GM23338 (cell line): ENCODE data around the gene ARPP21. TPM values are rescaled to one million over a fixed set of nuclear protein-coding genes. Genes with fewer than 3 reads are reported as not detected.

Experiments used
- ATAC-seq: fragments of 200-7000 bp; cut with Tn5 transposase; 3 replicates; pipeline ENCODE4 v1.9.1; 2020
- DNase-seq: peaks from one replicate; pipeline ENCODE4 v3.0.0-alpha.2; 2015; ENCODE audit warnings: low spot score
- H2AFZ ChIP-seq: fragments of 200-600 bp; sonication (generic); 2 replicates; pipeline ENCODE4 v1.8.0; 2016; ENCODE audit warnings: antibody characterized with exemption, mild to moderate bottlenecking, moderate library complexity
- H3F3A ChIP-seq: fragments of 200-600 bp; sonication (generic); replicated peaks from 2 replicates; pipeline ENCODE4 v1.8.0; 2017; ENCODE audit warnings: antibody characterized with exemption, mixed run types, low read depth
- H3K27ac ChIP-seq: fragments of 200-600 bp; sonication (generic); 2 replicates; pipeline ENCODE4 v1.6.1; 2016; ENCODE audit warnings: low read depth
- H3K27me3 ChIP-seq: fragments of 200-600 bp; sonication (generic); 2 replicates; pipeline ENCODE4 v1.8.0; 2016; ENCODE audit warnings: mild to moderate bottlenecking, mixed run types, moderate library complexity; ENCODE audit not compliant: insufficient read depth
- H3K36me3 ChIP-seq: fragments of 200-600 bp; sonication (generic); 2 replicates; pipeline ENCODE4 v1.8.0; 2016; ENCODE audit warnings: mild to moderate bottlenecking; ENCODE audit not compliant: insufficient read depth
- H3K4me1 ChIP-seq: fragments of 200-600 bp; sonication (generic); 2 replicates; pipeline ENCODE4 v1.8.0; 2016; ENCODE audit warnings: mild to moderate bottlenecking, moderate library complexity; ENCODE audit not compliant: insufficient read depth
- H3K4me2 ChIP-seq: fragments of 200-600 bp; sonication (generic); 2 replicates; pipeline ENCODE4 v1.7.1; 2017; ENCODE audit warnings: mixed run types
- H3K4me3 ChIP-seq: fragments of 200-600 bp; sonication (generic); 2 replicates; pipeline ENCODE4 v1.6.1; 2016; ENCODE audit warnings: mixed run types
- H3K79me2 ChIP-seq: fragments of 200-600 bp; sonication (generic); replicated peaks from 2 replicates; pipeline ENCODE4 v1.8.0; 2017; ENCODE audit warnings: mild to moderate bottlenecking; ENCODE audit not compliant: insufficient read depth
- H3K9me2 ChIP-seq: fragments of 200-600 bp; sonication (generic); 2 replicates; pipeline ENCODE4 v1.8.0; 2017; ENCODE audit not compliant: insufficient read depth
- H4K20me1 ChIP-seq: fragments of 200-600 bp; sonication (generic); replicated peaks from 2 replicates; pipeline ENCODE4 v1.8.0; 2017; ENCODE audit warnings: mild to moderate bottlenecking; ENCODE audit not compliant: insufficient read depth
- H3K27ac Mint-ChIP-seq: 2 replicates; pipeline ENCODE4 v1.8.0; 2020; ENCODE audit warnings: inconsistent platforms, mild to moderate bottlenecking, moderate library complexity, mixed read lengths
- H3K27me3 Mint-ChIP-seq: 3 replicates; pipeline ENCODE4 v1.8.0; 2022; ENCODE audit warnings: low read depth, mild to moderate bottlenecking, moderate library complexity, mixed read lengths, inconsistent platforms; ENCODE audit not compliant: insufficient read depth, poor library complexity
- H3K36me3 Mint-ChIP-seq: 3 replicates; pipeline ENCODE4 v1.8.0; 2021; ENCODE audit warnings: low read depth, mild to moderate bottlenecking, inconsistent platforms, moderate library complexity, mixed read lengths
- H3K4me1 Mint-ChIP-seq: 3 replicates; pipeline ENCODE4 v1.8.0; 2020; ENCODE audit warnings: mild to moderate bottlenecking, inconsistent platforms, mixed read lengths
- H3K4me3 Mint-ChIP-seq: 3 replicates; pipeline ENCODE4 v1.8.0; 2021; ENCODE audit warnings: moderate library complexity, mild to moderate bottlenecking, inconsistent platforms, mixed read lengths
- H3K9me3 Mint-ChIP-seq: 3 replicates; pipeline ENCODE4 v1.8.0; 2020; ENCODE audit warnings: moderate library complexity, mild to moderate bottlenecking, inconsistent platforms, mixed read lengths
- ETS1 ChIP-seq: IDR thresholded peaks from 2 replicates; pipeline ENCODE4 v1.6.1; 2016; ENCODE audit warnings: antibody characterized with exemption
- EZH2 ChIP-seq: fragments of 200-600 bp; sonication (generic); IDR thresholded peaks from one replicate; pipeline ENCODE4 v1.8.0; 2017; ENCODE audit warnings: antibody characterized with exemption, mild to moderate bottlenecking, low read depth; ENCODE audit not compliant: unreplicated experiment
- JUNB ChIP-seq: IDR thresholded peaks from one replicate; pipeline ENCODE4 v1.6.1; 2016; ENCODE audit warnings: antibody characterized with exemption; ENCODE audit not compliant: unreplicated experiment
- NANOG ChIP-seq: IDR thresholded peaks from 2 replicates; pipeline ENCODE4 v1.6.1; 2016; ENCODE audit warnings: antibody characterized with exemption, borderline replicate concordance
- POLR2AphosphoS5 ChIP-seq: IDR thresholded peaks from 2 replicates; pipeline ENCODE4 v1.6.1; 2016; ENCODE audit warnings: antibody characterized with exemption, low read depth
- STAT1 ChIP-seq: IDR thresholded peaks from one replicate; pipeline ENCODE4 v1.6.1; 2016; ENCODE audit warnings: antibody characterized with exemption; ENCODE audit not compliant: unreplicated experiment
- ZNF331 ChIP-seq: fragments of 250-450 bp; sonication (Bioruptor Pico); IDR thresholded peaks from 2 replicates; pipeline ENCODE4 v1.5.0; 2020; ENCODE audit warnings: low read depth, mild to moderate bottlenecking, moderate library complexity
- polyA plus RNA-seq: library from polyadenylated mRNA; unstranded; fragments of >200 nt; fragmentation: Nextera tagmentation; extraction: Ambion mirVana; gene quantifications from 2 replicates; pipeline ENCODE4 v1.2.1, GENCODE V29; 2016
- total RNA-seq: library from RNA; depleted of rRNA; stranded (reverse); fragments of >200 nt; shearing (Covaris generic); gene quantifications from 2 replicates; pipeline ENCODE4 v1.2.3, GENCODE V29; 2014
- TF ChIP-seq, protein P1 (sequence below), 2 experiments: fragments of 200-600 bp in 1 of 2; sonication (generic) in 1 of 2; conservative IDR thresholded peaks; 2 replicates each; pipeline versions ENCODE4 v1.5.1 to v1.6.1; 2016 to 2017; ENCODE audit warnings: antibody characterized with exemption in 2 of 2, low read depth in 2 of 2, mild to moderate bottlenecking in 2 of 2, moderate library complexity in 1 of 2
- TF ChIP-seq, protein P2 (sequence below): IDR thresholded peaks from one replicate; pipeline ENCODE4 v1.6.1; 2018; ENCODE audit warnings: antibody characterized with exemption; ENCODE audit not compliant: unreplicated experiment

ARPP21 gene
- total and polyA plus RNA-seq, 2 experiments from 2014 or later, result not detected

- TF ChIP-seq, protein P1, sequence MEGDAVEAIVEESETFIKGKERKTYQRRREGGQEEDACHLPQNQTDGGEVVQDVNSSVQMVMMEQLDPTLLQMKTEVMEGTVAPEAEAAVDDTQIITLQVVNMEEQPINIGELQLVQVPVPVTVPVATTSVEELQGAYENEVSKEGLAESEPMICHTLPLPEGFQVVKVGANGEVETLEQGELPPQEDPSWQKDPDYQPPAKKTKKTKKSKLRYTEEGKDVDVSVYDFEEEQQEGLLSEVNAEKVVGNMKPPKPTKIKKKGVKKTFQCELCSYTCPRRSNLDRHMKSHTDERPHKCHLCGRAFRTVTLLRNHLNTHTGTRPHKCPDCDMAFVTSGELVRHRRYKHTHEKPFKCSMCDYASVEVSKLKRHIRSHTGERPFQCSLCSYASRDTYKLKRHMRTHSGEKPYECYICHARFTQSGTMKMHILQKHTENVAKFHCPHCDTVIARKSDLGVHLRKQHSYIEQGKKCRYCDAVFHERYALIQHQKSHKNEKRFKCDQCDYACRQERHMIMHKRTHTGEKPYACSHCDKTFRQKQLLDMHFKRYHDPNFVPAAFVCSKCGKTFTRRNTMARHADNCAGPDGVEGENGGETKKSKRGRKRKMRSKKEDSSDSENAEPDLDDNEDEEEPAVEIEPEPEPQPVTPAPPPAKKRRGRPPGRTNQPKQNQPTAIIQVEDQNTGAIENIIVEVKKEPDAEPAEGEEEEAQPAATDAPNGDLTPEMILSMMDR (conservative IDR thresholded peaks at IDR 0.05; ENCODE audit: low read depth in 2 of 2), result no peak
- TF ChIP-seq NANOG (no peak), ETS1 (no peak)
Observed at GRCh38 chr3:35670408-35670965, 31.2 kb downstream of the ARPP21 start (continued).

GRCh38 chr3:35671483-35671882, 32.2 kb downstream of the ARPP21 start:
- Mint-ChIP-seq H3K36me3 (no peaks in the 10 kb centered on the region), H3K4me1 (no peaks in the 10 kb centered on the region), H3K27me3 (no peaks in the 10 kb centered on the region), H3K4me3 (no peak overlapping the region), H3K9me3 (no peaks in the 10 kb centered on the region), H3K27ac (no peak overlapping the region)
- DNase-seq (no peak), ATAC-seq (no peak)
- H3K36me3 ChIP-seq, result no peaks in the 10 kb centered on the region
- H3F3A ChIP-seq, result no peaks in the 10 kb centered on the region
- H3K27ac ChIP-seq, result no peak overlapping the region
- no peaks in the 10 kb centered on the region for H3K9me2 ChIP-seq
- no peaks in the 10 kb centered on the region for H3K4me1 ChIP-seq
- H3K4me3 ChIP-seq, result no peak overlapping the region
- H3K4me2 ChIP-seq, result no peak overlapping the region
- H3K27me3 ChIP-seq, result no peaks in the 10 kb centered on the region
- H2AFZ ChIP-seq, result no peak overlapping the region
- no peaks in the 10 kb centered on the region for H4K20me1 ChIP-seq
- no peaks in the 10 kb centered on the region for H3K79me2 ChIP-seq
- TF ChIP-seq STAT1, result no peak
- TF ChIP-seq, protein P1 (conservative IDR thresholded peaks at IDR 0.05; ENCODE audit: low read depth in 2 of 2), result no peak
- TF ChIP-seq ETS1, result no peak
- no peak for TF ChIP-seq POLR2AphosphoS5
- no peak for TF ChIP-seq EZH2
- TF ChIP-seq NANOG, result no peak
- TF ChIP-seq, protein P2, sequence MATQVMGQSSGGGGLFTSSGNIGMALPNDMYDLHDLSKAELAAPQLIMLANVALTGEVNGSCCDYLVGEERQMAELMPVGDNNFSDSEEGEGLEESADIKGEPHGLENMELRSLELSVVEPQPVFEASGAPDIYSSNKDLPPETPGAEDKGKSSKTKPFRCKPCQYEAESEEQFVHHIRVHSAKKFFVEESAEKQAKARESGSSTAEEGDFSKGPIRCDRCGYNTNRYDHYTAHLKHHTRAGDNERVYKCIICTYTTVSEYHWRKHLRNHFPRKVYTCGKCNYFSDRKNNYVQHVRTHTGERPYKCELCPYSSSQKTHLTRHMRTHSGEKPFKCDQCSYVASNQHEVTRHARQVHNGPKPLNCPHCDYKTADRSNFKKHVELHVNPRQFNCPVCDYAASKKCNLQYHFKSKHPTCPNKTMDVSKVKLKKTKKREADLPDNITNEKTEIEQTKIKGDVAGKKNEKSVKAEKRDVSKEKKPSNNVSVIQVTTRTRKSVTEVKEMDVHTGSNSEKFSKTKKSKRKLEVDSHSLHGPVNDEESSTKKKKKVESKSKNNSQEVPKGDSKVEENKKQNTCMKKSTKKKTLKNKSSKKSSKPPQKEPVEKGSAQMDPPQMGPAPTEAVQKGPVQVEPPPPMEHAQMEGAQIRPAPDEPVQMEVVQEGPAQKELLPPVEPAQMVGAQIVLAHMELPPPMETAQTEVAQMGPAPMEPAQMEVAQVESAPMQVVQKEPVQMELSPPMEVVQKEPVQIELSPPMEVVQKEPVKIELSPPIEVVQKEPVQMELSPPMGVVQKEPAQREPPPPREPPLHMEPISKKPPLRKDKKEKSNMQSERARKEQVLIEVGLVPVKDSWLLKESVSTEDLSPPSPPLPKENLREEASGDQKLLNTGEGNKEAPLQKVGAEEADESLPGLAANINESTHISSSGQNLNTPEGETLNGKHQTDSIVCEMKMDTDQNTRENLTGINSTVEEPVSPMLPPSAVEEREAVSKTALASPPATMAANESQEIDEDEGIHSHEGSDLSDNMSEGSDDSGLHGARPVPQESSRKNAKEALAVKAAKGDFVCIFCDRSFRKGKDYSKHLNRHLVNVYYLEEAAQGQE, result no peak
- TF ChIP-seq ZNF331 (CRISPR knock-in tag), result no peak
- TF ChIP-seq JUNB, result no peak
